K562 (cell line): ENCODE results near the gene NT5DC1. TPM values are rescaled to one million over a fixed set of nuclear protein-coding genes. Genes with fewer than 3 reads are reported as not detected.
A peak's percentile ranks its signal among the peaks of the same experiment; 100 is the strongest.

Experiments
- C11orf30 ChIP-seq: fragments of 450-650 bp; IDR thresholded peaks from 2 replicates; pipeline ENCODE4 v1.6.1; 2016; ENCODE audit warnings: low read depth, mild to moderate bottlenecking
- CBX3 ChIP-seq, 2 experiments: IDR thresholded peaks; 1 replicate in 1 of 2; 2 replicates in 1 of 2; pipeline ENCODE4 v1.6.1; 2012; ENCODE audit warnings: inconsistent platforms in 2 of 2, low read length in 2 of 2, borderline replicate concordance in 1 of 2, control low read depth in 1 of 2
- ERF ChIP-seq: fragments of 450-650 bp; formaldehyde crosslinking; IDR thresholded peaks from 2 replicates; pipeline ENCODE4 v1.4.0; 2020; ENCODE audit warnings: mild to moderate bottlenecking, mixed read lengths
- HDAC1 ChIP-seq, 2 experiments: fragments of 450-650 bp; IDR thresholded peaks; 2 replicates each; pipeline ENCODE4 v1.6.1; 2016 to 2017; ENCODE audit warnings: inconsistent platforms in 1 of 2, mild to moderate bottlenecking in 1 of 2, moderate library complexity in 1 of 2
- NFRKB ChIP-seq: fragments of 450-650 bp; IDR thresholded peaks from 2 replicates; pipeline ENCODE4 v1.6.1; 2016; ENCODE audit warnings: low read depth
- NR2C2 ChIP-seq, 2 experiments: fragments of 200-800 bp in 1 of 2; sonication (Bioruptor generic) in 1 of 2; sonication (generic) in 1 of 2; formaldehyde crosslinking in 1 of 2; IDR thresholded peaks; 2 replicates each; pipeline versions ENCODE4 v1.6.1 to v1.8.0; 2016 to 2022; ENCODE audit warnings: mild to moderate bottlenecking in 1 of 2, missing compliant biosample characterization in 1 of 2, missing genetic modification characterization in 1 of 2, missing genetic modification reagents in 1 of 2
- POLR2AphosphoS2 ChIP-seq: IDR thresholded peaks from 2 replicates; pipeline ENCODE4 v1.6.1; 2012; ENCODE audit warnings: low read length, improper control_type of control experiment
- RBM39 ChIP-seq: fragments of 200-400 bp; formaldehyde crosslinking; optimal IDR thresholded peaks from 2 replicates; pipeline ENCODE3; 2018; ENCODE audit warnings: low read depth, low read length
- SREBF2 ChIP-seq: sonication (generic); formaldehyde crosslinking; IDR thresholded peaks from 2 replicates; pipeline ENCODE4 v1.4.0; 2020; ENCODE audit warnings: mild to moderate bottlenecking, missing genetic modification reagents
- TEAD4 ChIP-seq, 2 experiments: sonication (generic) in 1 of 2; formaldehyde crosslinking in 1 of 2; IDR thresholded peaks; 2 replicates each; pipeline versions ENCODE4 v1.6.1 to v1.8.0; 2012 to 2022; ENCODE audit warnings: borderline replicate concordance in 1 of 2, inconsistent platforms in 1 of 2, low read length in 1 of 2, mild to moderate bottlenecking in 1 of 2, missing genetic modification reagents in 1 of 2
- THRA ChIP-seq: fragments of 450-650 bp; IDR thresholded peaks from 2 replicates; pipeline ENCODE4 v1.6.1; 2017; ENCODE audit warnings: mild to moderate bottlenecking, moderate library complexity
- THRAP3 ChIP-seq: fragments of 450-650 bp; IDR thresholded peaks from 2 replicates; pipeline ENCODE4 v1.6.1; 2016; ENCODE audit warnings: mild to moderate bottlenecking, inconsistent platforms, borderline replicate concordance
- ZBTB12 ChIP-seq: fragments of 250-450 bp; sonication (Bioruptor Pico); IDR thresholded peaks from 2 replicates; pipeline ENCODE4 v1.4.0; 2020
- polyA plus RNA-seq, 8 experiments: library from polyadenylated mRNA; depleted of rRNA in 4 of 8; stranded (reverse) in 5 of 8; unstranded in 3 of 8; fragments of >200 nt; fragmentation: Nextera tagmentation in 2 of 8; fragmentation: Illumina TruSeq in 1 of 8; extraction: Ambion mirVana in 2 of 8; extraction: Trizol in 1 of 8; gene quantifications; 2 replicates each; pipeline versions ENCODE4 v1.2.1 to v1.2.3, GENCODE V29; 2011 to 2014; ENCODE audit warnings: inconsistent platforms in 1 of 8, missing spikeins in 1 of 8
- total RNA-seq, 7 experiments: library from RNA; depleted of rRNA in 6 of 7; stranded (reverse); fragments of >200 nt in 6 of 7; fragmentation: Illumina TruSeq in 2 of 7; extraction: Trizol in 2 of 7; gene quantifications; 2 replicates each; pipeline versions ENCODE4 v1.2.1 to v1.2.3, GENCODE V29; 2011 to 2021; ENCODE audit warnings: low replicate concordance in 1 of 7
- TF ChIP-seq, protein P1 (sequence below): fragments of 450-650 bp; IDR thresholded peaks from 2 replicates; pipeline ENCODE4 v1.6.1; 2014; ENCODE audit warnings: low read depth, mild to moderate bottlenecking, moderate library complexity, borderline replicate concordance
- TF ChIP-seq, protein P2 (sequence below): sonication (generic); formaldehyde crosslinking; IDR thresholded peaks from 2 replicates; pipeline ENCODE4 v1.8.0; 2022; ENCODE audit warnings: mild to moderate bottlenecking, missing genetic modification reagents

NT5DC1 gene
- total and polyA plus RNA-seq, 9 of the 15 experiments (the other 6 are each of a cell fraction or from before 2014, with no cell fraction given): 4.9 to 28.5 (median 16.3) TPM

DNA sequence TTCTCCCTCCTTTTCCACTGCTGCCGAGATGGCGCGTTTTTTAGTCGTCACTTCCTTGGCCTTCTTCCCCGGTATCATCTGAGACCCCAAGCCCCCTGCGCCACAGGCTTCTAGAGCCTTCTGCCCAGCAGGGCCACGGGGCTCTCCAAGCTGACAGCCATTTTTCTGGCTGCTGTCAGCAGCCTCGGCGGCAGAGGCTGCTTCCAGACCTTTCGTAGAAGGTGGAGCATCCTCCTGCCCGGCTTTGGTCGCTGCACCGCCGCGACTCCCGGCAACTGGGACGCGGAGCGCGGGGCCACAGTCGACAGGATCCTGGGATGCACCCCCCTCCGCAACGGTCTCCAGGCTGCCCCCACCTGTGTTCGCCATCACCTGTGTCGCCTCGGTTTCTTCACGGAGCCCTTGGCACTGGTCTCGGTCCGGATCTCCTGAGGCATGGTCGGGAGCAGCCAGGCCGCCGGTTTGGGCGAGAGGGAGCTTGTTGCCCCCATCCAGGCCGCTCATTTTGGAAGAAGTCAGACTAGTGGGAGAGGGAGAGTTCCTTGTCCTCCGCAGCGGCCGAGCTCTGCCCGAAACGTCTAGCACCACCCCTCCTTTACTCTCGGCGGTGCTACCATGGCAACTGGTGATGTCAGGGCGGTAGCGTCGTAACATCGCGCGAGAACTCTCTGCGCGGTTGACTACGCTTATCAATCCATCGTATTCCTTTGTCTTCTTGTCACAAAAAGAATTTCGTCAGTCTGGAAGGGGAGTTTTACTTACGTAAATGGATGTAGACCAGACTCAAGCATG, 153.0 kb downstream of the NT5DC1 start, which contains the start of gene TSPYL4 (continued):
- TF ChIP-seq, protein P1, sequence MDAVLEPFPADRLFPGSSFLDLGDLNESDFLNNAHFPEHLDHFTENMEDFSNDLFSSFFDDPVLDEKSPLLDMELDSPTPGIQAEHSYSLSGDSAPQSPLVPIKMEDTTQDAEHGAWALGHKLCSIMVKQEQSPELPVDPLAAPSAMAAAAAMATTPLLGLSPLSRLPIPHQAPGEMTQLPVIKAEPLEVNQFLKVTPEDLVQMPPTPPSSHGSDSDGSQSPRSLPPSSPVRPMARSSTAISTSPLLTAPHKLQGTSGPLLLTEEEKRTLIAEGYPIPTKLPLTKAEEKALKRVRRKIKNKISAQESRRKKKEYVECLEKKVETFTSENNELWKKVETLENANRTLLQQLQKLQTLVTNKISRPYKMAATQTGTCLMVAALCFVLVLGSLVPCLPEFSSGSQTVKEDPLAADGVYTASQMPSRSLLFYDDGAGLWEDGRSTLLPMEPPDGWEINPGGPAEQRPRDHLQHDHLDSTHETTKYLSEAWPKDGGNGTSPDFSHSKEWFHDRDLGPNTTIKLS: peak; percentile 20; the same call in 1 of the 2 replicates
- TF ChIP-seq THRAP3 (no peak), THRA (no peak), ZBTB12 (CRISPR knock-in tag) (peak; percentile 74), HDAC1 (IDR thresholded peaks at IDR 0.05) (no peak; a peak in 1 of 4 replicates), SREBF2 (no peak), POLR2AphosphoS2 (no peak), NR2C2 (CRISPR knock-in tag; IDR thresholded peaks at IDR 0.05) (no peak), NR2C2 (tag; IDR thresholded peaks at IDR 0.05) (0 out of 2 replicates have a peak, but pooled peaks have one; percentile 2), TEAD4 (IDR thresholded peaks at IDR 0.05; ENCODE audit: low read length) (no peak), TEAD4 (CRISPR knock-in tag; IDR thresholded peaks at IDR 0.05; ENCODE audit: borderline replicate concordance) (no peak), NFRKB (peak; percentile 82; the same call in 1 of the 2 replicates), ERF (CRISPR knock-in tag) (no peak), RBM39 (no peak), C11orf30 (peak; percentile 86), CBX3 (IDR thresholded peaks at IDR 0.05; ENCODE audit: borderline replicate concordance in 1 of 2, low read length in 2 of 2) (0 out of 3 replicates have a peak, but pooled peaks of 1 of the 2 experiments have one; percentile 13)
- TF ChIP-seq, protein P2, sequence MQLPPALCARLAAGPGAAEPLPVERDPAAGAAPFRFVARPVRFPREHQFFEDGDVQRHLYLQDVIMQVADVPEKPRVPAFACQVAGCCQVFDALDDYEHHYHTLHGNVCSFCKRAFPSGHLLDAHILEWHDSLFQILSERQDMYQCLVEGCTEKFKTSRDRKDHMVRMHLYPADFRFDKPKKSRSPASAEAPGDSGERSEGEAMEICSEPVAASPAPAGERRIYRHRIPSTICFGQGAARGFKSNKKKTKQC (CRISPR knock-in tag): peak; percentile 83
